ENCODE data around the gene GIMD1.

DNA sequence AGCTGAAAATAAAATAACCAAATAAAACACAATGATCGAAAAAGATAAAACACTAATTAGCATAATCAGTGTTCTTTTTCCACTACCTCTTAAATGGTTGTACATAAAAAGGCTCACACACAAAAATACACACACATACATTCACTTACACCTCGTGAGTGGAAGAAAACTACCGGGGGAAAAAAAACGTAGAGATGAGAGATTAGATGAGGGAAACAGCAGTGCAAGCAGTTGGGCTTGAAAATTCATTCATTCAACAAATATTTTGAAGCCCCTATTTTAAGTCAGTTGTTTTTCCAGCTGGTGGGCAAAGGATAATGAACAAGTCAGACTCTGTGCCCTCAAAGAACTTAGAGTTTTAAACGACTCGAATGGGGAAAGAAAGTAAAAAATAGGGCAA is 53.6 kb downstream of the GIMD1 start:
- no peak for TF ChIP-seq GATA2 (IDR thresholded peaks at IDR 0.05; ENCODE audit: low read depth, low read length)
- TF ChIP-seq GATA3 (IDR thresholded peaks at IDR 0.05; ENCODE audit: low read depth, low read length) = no peak
